WI38 (cell line): ENCODE data around the gene LRIG3.

Experiments
- H3K4me3 ChIP-seq: 2 replicates; pipeline ENCODE4 v1.5.1; 2011; ENCODE audit warnings: low read depth, mild to moderate bottlenecking, control low read depth, low read length
- TF ChIP-seq, protein P1 (sequence below): IDR thresholded peaks from 2 replicates; pipeline ENCODE4 v1.5.1; 2012; ENCODE audit warnings: low read depth, mild to moderate bottlenecking, control low read depth, low read length

LRIG3 gene

GRCh38 chr12:58888131-58888783 is 32.0 kb downstream of the LRIG3 start:
- no peak overlapping the region for H3K4me3 ChIP-seq
- TF ChIP-seq, protein P1, sequence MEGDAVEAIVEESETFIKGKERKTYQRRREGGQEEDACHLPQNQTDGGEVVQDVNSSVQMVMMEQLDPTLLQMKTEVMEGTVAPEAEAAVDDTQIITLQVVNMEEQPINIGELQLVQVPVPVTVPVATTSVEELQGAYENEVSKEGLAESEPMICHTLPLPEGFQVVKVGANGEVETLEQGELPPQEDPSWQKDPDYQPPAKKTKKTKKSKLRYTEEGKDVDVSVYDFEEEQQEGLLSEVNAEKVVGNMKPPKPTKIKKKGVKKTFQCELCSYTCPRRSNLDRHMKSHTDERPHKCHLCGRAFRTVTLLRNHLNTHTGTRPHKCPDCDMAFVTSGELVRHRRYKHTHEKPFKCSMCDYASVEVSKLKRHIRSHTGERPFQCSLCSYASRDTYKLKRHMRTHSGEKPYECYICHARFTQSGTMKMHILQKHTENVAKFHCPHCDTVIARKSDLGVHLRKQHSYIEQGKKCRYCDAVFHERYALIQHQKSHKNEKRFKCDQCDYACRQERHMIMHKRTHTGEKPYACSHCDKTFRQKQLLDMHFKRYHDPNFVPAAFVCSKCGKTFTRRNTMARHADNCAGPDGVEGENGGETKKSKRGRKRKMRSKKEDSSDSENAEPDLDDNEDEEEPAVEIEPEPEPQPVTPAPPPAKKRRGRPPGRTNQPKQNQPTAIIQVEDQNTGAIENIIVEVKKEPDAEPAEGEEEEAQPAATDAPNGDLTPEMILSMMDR = no peak

DNA sequence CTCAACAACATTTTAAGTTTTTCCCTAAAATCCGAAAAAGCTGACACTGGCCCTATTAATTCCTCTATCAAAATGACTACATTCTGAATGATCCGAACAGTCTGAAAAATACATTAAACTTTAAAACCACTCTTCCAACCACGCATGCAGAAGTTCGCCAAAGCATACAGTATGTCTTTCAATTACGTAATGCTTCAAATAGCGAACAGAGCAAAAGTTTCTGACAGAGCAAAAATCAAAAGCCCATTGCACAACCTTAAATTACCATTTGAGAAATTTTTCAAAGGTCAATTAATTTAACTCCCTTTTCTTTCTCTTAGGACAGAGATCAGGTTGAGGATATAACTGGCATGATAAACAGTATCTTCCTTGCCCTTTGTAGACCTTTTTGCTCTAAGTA is 33.2 kb downstream of the LRIG3 start:
- TF ChIP-seq, protein P1 = no peak
- H3K4me3 ChIP-seq = no peak overlapping the region

- TF ChIP-seq, protein P1 = no peak
Measured at GRCh38 chr12:58886474-58886873, 33.8 kb downstream of the LRIG3 start.

DNA sequence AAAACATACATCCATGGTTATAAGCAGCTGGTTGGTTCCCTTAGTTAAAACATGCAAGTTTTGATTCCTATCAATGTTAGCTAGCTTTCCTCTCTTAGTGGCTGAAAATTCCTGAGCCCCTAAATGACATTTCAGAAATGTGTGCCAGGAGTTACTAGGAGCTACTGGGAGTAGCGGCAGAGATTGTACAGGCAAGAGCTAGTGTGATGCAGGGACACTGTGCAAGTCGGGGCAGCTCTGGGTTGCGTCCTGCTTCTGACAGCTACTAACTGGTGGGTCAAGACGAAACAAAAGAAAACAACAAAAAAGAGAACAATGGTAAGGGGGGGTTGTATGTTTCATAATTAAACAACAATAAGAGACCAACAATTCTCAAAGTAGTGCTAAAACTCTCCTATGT is 35.4 kb downstream of the LRIG3 start:
- H3K4me3 ChIP-seq = no peak overlapping the region
- TF ChIP-seq, protein P1 = no peak

More at GRCh38 chr12:58886474-58886873, 33.8 kb downstream of the LRIG3 start:
- no peak overlapping the region for H3K4me3 ChIP-seq

DNA sequence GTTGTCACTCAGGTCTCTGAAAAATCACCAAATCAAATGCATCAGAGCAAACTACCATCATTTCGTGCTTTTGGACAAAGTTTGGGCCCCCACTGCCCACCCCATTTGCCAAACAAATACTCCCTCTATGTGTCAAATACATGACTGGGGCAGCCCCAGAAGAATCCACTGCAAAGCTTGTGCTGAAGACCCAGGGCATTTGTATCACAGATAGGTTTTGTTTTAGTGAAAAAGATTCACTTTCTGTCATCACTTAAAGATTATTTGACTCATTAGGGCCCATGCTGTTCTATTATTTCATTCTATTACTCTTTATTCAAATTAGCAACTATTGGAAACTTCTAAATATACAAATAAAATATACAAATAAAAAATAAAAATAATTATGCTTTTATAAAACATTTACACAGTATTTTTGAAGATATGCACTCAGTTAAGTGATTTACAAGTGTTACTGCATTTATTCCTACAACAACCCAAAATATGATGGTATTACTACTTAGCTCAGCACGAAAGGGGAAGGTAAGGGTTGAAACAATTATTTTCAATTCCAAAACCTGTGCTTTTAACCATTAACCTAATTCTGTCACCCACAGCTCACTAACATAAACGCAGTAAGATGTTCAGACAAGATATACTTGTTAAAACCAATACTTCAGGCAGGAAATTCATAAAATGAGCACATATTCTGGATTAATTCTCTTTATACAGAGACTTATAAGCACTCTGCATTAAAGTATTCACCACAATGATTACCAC is 36.5 kb downstream of the LRIG3 start:
- no peak overlapping the region for H3K4me3 ChIP-seq
- TF ChIP-seq, protein P1 = no peak

- TF ChIP-seq, protein P1 = no peak
- H3K4me3 ChIP-seq = no peak overlapping the region
Measured at GRCh38 chr12:58882826-58883225, 37.5 kb downstream of the LRIG3 start.

DNA sequence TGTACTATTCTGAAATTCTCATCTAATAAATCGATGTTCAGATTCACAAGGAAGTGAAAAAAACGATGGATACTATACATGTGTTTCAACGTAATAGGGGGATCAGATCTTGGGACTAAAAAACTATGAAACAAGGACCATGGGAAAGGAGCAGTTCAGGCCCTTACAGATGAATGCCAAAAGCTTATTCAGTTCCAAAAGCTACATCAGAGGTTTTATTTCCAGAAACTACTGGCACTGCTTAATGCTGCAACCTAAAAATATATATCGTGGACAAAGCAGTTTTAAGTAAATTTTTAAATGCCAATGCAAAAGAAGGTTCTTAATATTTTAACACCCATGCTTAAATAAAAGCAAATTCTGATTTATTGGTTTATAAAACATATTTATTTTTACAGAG is 38.5 kb downstream of the LRIG3 start:
- TF ChIP-seq, protein P1 = no peak

More for the DNA sequence above, 38.5 kb downstream of the LRIG3 start:
- H3K4me3 ChIP-seq = no peak overlapping the region
